ENCODE data around the gene YBX2. TPM values are rescaled to one million over a fixed set of nuclear protein-coding genes. Genes with fewer than 3 reads are reported as not detected.

YBX2 gene
- total RNA-seq, 1 donor from 2014 or later, result not detected

- no peaks in the 10 kb centered on the region for H3K9me3 ChIP-seq
- peak within 1 kb of the TSS; percentile 100 for H3K27ac ChIP-seq
- peaks cover 30 to 31% of the 10 kb centered on the region in 2 donors for H3K36me3 ChIP-seq
- H3K27me3 ChIP-seq, result no peaks in the 10 kb centered on the region
- peak; percentile 96 to 99 for DNase-seq (ENCODE audit: low spot score in 2 of 2)
- peaks cover 16 to 27% of the 10 kb centered on the region in 2 donors for H3K4me1 ChIP-seq
- intact Hi-C loops (cut with DNase I), result loop anchor here (1.0 to 5.0 kb wide), 4 partner anchors 8 to 321 kb away; partner anchors contain the start of genes EIF5A and SLC2A4
- TF ChIP-seq CTCF (IDR thresholded peaks at IDR 0.05), result no peak
- H3K4me3 ChIP-seq, result peak within 1 kb of the TSS; percentile 84 to 94
Observed at GRCh38 chr17:7251661-7252175, 42.7 kb downstream of the YBX2 start, which contains the start of gene CTDNEP1. Gene CTDNEP1 (minus strand): TSS chr17:7251734. CDS start chr17:7251296, 438 bp downstream.

- peaks cover 16 to 27% of the 10 kb centered on the region in 2 donors for H3K4me1 ChIP-seq
- H3K4me3 ChIP-seq, result peak overlapping the region; percentile 84 to 94
- no peaks in the 10 kb centered on the region for H3K27me3 ChIP-seq
- H3K27ac ChIP-seq, result peak overlapping the region; percentile 100
- peak in 1 of 2 donors; percentile 71 for DNase-seq (ENCODE audit: low spot score in 2 of 2)
- peaks cover 29 to 31% of the 10 kb centered on the region in 2 donors for H3K36me3 ChIP-seq
- intact Hi-C loops (cut with DNase I), result loop anchor here (1.0 to 5.0 kb wide), 2 partner anchors 8 to 321 kb away; no protein-coding TSS in a partner anchor
- no peak for TF ChIP-seq CTCF (IDR thresholded peaks at IDR 0.05)
- no peaks in the 10 kb centered on the region for H3K9me3 ChIP-seq
Observed at GRCh38 chr17:7250695-7251627, 43.5 kb downstream of the YBX2 start.

GRCh38 chr17:7249830-7250229, 44.6 kb downstream of the YBX2 start:
- H3K4me1 ChIP-seq, result peaks cover 16 to 27% of the 10 kb centered on the region in 2 donors
- no peak overlapping the region for H3K27ac ChIP-seq
- peak overlapping the region; percentile 84 to 94 for H3K4me3 ChIP-seq
- peaks cover 27 to 29% of the 10 kb centered on the region in 2 donors for H3K36me3 ChIP-seq
- intact Hi-C loops (cut with DNase I), result loop anchor here (5.0 kb wide), 1 partner anchor 322 kb away; no protein-coding TSS in a partner anchor
- H3K9me3 ChIP-seq, result no peaks in the 10 kb centered on the region
- TF ChIP-seq CTCF (IDR thresholded peaks at IDR 0.05), result no peak
- DNase-seq (ENCODE audit: low spot score in 2 of 2), result no peak
- H3K27me3 ChIP-seq, result no peaks in the 10 kb centered on the region

- intact Hi-C loops (cut with DNase I), result no loop called here
- Histone ChIP-seq H3K27me3 (no peaks in the 10 kb centered on the region), H3K27ac (no peak overlapping the region), H3K4me1 (peaks cover 16 to 27% of the 10 kb centered on the region in 2 donors), H3K36me3 (peaks cover 26 to 30% of the 10 kb centered on the region in 2 donors), H3K9me3 (no peaks in the 10 kb centered on the region), H3K4me3 (peak overlapping the region; percentile 2 to 94)
- DNase-seq (ENCODE audit: low spot score in 2 of 2), result no peak
- TF ChIP-seq CTCF (IDR thresholded peaks at IDR 0.05), result no peak
Observed at GRCh38 chr17:7249214-7249613, 45.2 kb downstream of the YBX2 start.

- intact Hi-C loops (cut with DNase I), result no loop called here
- DNase-seq (ENCODE audit: low spot score in 2 of 2), result no peak
- TF ChIP-seq CTCF (IDR thresholded peaks at IDR 0.05), result no peak
- Histone ChIP-seq H3K4me3 (peak overlapping the region in 1 of 2 donors; percentile 2), H3K27ac (no peak overlapping the region), H3K9me3 (no peaks in the 10 kb centered on the region), H3K4me1 (peaks cover 16 to 27% of the 10 kb centered on the region in 2 donors), H3K27me3 (no peaks in the 10 kb centered on the region), H3K36me3 (peaks cover 23 to 31% of the 10 kb centered on the region in 2 donors)
Observed at GRCh38 chr17:7248796-7249195, 45.6 kb downstream of the YBX2 start.

Data from ascending aorta (tissue), 2 donors.